ENCODE measurements around the gene PRRT1. TPM values are rescaled to one million over a fixed set of nuclear protein-coding genes. Genes with fewer than 3 reads are reported as not detected.
A peak's percentile ranks its signal among the peaks of the same experiment; 100 is the strongest.
"Not testable (repeated sequence)": the region's sequence is repeated elsewhere in the genome, so short reads cannot be mapped to it uniquely, and the experiment has no call there.

PRRT1 gene
- total and polyA plus RNA-seq, 3 donors from 2014 or later, result 4.2 to 6.2 (median 6.1) TPM

DNA sequence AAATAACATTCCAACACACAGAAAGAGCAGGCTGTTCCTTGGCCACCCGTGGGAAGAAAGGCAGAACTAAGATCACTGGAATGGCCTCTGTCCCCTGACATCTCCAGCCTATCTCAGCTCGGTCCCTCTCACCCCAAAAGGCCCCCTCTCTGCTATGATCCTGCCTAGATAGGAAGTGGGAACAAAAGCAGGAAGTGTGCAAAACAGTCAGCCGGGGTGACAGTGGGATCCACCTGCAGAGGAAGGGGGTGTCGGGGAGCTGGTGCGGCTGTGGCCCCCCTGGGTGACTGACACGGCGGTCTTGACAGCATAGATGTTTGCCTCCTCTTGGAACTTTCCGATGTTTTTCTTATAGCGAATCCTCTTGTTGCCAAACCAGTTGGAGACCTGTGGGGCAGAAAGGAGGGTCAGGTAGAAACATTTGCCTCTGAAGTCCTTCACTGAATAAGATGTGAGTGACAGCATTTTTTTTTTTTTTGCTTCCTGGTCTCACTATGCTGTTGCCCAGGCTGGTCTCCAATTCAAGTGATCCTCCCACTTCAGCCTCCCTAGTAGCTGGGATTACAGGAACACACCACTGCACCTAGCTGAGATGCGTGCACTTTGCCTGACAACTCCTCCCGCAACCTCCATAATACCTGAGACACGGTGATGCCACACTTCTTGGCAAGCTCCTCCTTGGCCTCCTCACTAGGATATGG lies 35.4 kb upstream of the PRRT1 start:
- Histone ChIP-seq H3K27me3 (no peaks in the 10 kb centered on the region), H3K36me3 (ENCODE audit: low read depth, missing control alignments) (no peaks in the 10 kb centered on the region), H3K27ac (peak overlapping the region; percentile 76 to 84), H3K9me3 (no peaks in the 10 kb centered on the region), H3K4me1 (peaks cover 32% of the 10 kb centered on the region), H3K4me3 (no peak overlapping the region)
- TF ChIP-seq, protein P1, sequence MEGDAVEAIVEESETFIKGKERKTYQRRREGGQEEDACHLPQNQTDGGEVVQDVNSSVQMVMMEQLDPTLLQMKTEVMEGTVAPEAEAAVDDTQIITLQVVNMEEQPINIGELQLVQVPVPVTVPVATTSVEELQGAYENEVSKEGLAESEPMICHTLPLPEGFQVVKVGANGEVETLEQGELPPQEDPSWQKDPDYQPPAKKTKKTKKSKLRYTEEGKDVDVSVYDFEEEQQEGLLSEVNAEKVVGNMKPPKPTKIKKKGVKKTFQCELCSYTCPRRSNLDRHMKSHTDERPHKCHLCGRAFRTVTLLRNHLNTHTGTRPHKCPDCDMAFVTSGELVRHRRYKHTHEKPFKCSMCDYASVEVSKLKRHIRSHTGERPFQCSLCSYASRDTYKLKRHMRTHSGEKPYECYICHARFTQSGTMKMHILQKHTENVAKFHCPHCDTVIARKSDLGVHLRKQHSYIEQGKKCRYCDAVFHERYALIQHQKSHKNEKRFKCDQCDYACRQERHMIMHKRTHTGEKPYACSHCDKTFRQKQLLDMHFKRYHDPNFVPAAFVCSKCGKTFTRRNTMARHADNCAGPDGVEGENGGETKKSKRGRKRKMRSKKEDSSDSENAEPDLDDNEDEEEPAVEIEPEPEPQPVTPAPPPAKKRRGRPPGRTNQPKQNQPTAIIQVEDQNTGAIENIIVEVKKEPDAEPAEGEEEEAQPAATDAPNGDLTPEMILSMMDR (IDR thresholded peaks at IDR 0.05), result no peak
- TF ChIP-seq POLR2A (IDR thresholded peaks at IDR 0.05), result no peak
- DNase-seq, result no peak
- intact Hi-C loops (cut with DNase I; ENCODE audit: low total_unique reads), result no loop called here
- WGBS, 2 donors, result 67 to 70% methylated on average over 11 to 12 of the region's 12 CpGs

DNA sequence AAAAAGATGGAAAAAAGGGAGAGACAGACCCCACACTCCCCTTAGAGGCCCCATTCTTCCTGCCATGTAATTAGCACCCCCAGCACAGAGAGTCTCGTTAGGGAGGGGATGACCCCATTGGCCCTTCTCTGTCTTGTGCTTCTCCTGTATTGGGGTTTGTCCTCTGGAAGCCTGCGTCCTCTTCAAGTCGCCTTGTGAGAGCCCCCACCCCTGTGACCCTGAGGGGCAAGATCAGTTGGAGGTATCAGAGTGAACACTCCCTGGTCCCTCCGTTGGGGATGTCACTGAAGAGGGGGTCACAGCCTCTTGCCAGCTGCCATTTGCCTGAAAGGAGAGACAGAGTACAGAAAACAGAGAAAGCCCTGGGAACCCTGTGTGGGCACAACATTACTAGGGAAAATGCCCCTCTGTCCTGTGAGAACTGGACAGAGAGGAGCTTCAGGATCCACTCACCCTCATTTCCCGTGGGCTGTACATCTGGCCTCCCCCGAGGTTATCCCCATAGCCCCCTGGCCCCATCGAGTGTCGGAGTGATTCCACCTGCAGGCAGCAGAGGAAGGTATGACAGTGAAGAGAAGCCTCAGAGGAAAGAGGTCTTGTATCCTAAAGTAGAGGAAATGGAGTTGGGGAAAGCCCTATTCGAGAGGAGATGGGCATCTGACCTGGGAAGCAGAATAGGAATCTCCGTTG lies 34.6 kb upstream of the PRRT1 start:
- DNase-seq; H3K27me3 ChIP-seq; H3K9me3 ChIP-seq; H3K4me3 ChIP-seq; H3K36me3 ChIP-seq (ENCODE audit: low read depth, missing control alignments); intact Hi-C loops (cut with DNase I; ENCODE audit: low total_unique reads): not testable (repeated sequence)
- 56 to 63% methylated on average over 10 of the region's 10 CpGs for WGBS, 2 donors
- H3K27ac ChIP-seq, result peak overlapping the region; percentile 76 to 84
- H3K4me1 ChIP-seq, result peaks cover 31% of the 10 kb centered on the region

DNA sequence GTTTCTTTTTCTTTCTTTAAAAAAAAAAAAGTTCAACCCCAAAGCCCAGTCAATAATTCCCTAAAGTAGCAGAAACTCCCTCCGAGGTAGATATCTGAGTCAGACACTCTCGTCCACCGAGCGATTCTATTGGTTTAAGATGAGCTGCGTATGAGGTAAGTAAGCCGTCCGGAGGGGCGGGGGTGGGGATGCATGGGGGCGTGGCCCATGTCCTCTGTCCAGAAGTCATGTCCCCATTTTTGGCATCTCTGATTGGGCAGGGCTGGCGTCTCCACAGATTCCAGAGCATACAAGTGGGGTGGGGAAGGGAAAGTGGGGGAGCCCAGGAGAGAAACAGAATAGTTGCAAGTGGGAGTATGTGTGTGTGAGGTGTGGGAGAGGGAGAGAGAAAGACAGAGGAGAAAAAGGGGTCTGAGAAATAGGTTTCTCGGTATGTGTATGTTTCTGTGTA lies 34.0 kb upstream of the PRRT1 start:
- H3K4me3 ChIP-seq; intact Hi-C loops (cut with DNase I; ENCODE audit: low total_unique reads); H3K36me3 ChIP-seq (ENCODE audit: low read depth, missing control alignments); H3K9me3 ChIP-seq; H3K27me3 ChIP-seq: not testable (repeated sequence)
- H3K4me1 ChIP-seq, result peaks cover 25% of the 10 kb centered on the region
- peak; percentile 92 for DNase-seq
- peak overlapping the region; percentile 76 to 84 for H3K27ac ChIP-seq
- 33 to 39% methylated on average over 11 of the region's 11 CpGs for WGBS, 2 donors

DNA sequence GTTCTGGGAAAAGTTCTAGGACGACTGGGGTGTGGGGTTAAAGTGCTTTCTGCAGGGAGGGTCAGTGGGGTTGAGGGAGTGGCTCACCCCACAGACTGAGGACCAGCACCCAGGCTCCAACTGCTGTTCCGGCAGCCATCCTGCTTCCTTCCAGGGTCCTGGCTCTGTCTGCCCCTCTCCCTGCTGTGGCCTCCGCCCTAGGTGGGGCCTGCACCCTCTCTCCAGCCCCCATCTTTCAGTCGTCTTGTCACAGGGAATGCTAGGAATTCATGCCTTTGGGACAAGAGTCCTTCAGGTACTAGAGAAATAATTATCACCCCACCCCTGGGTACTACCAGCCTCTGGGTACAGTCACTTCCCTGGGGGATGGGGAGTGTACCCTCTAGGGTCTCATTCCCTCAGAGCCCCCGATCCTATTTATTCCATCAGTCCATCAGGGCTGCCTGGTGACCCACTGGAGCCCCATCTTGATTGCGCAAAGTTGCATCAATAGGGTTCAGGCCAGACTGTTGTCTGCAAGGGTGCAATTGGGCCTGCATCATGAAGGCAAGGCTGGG lies 32.4 kb upstream of the PRRT1 start, which contains the start of gene AGER:
Gene AGER (minus strand): TSS at position 170 of the 557 bp plus-strand sequence. CDS start 31 bp downstream, at position 139.
- Histone ChIP-seq H3K36me3 (ENCODE audit: low read depth, missing control alignments) (no peaks in the 10 kb centered on the region), H3K9me3 (no peaks in the 10 kb centered on the region), H3K27ac (peak within 1 kb of the TSS in 1 of 2 donors; percentile 84), H3K4me1 (peaks cover 26% of the 10 kb centered on the region), H3K27me3 (no peaks in the 10 kb centered on the region), H3K4me3 (no peak within 1 kb of the TSS)
- DNase-seq, result no peak
- no peak for TF ChIP-seq POLR2A (IDR thresholded peaks at IDR 0.05)
- TF ChIP-seq, protein P1 (IDR thresholded peaks at IDR 0.05), result no peak
- intact Hi-C loops (cut with DNase I; ENCODE audit: low total_unique reads), result no loop called here
- WGBS, 2 donors, result 74 to 78% methylated on average over 5 to 6 of the region's 6 CpGs

DNA sequence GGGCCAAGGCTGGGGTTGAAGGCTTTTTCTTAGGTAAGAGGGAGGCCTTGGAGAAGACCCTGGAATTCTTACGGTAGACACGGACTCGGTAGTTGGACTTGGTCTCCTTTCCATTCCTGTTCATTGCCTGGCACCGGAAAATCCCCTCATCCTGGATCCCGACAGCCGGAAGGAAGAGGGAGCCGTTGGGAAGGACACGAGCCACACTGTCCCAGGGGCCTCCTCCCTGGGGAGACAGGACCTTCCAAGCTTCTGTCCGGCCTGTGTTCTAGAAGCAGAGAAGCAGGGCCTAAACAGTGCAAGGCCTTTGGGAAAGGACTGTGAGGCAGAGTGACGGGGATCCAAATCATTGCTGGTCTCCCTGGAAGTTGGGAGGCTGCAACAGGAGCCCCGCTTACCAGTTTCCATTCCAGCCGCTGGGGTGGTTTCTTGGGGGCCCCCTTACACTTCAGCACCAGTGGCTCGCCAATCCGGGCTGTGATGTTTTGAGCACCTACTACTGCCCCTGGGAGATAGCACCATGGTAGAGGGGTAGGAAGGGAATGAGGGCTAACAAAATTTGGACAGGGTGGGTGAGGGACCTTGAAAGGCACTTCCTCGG lies 31.8 kb upstream of the PRRT1 start:
- no peak for DNase-seq
- Histone ChIP-seq H3K27ac (peak overlapping the region in 1 of 2 donors; percentile 84), H3K36me3 (ENCODE audit: low read depth, missing control alignments) (no peaks in the 10 kb centered on the region), H3K9me3 (no peaks in the 10 kb centered on the region), H3K27me3 (no peaks in the 10 kb centered on the region), H3K4me1 (peaks cover 26% of the 10 kb centered on the region), H3K4me3 (no peak overlapping the region)
- intact Hi-C loops (cut with DNase I; ENCODE audit: low total_unique reads), result no loop called here
- no peak for TF ChIP-seq POLR2A (IDR thresholded peaks at IDR 0.05)
- TF ChIP-seq, protein P1 (IDR thresholded peaks at IDR 0.05), result no peak
- 80 to 84% methylated on average over 12 to 15 of the region's 15 CpGs for WGBS, 2 donors
